IPS-18a (cell line): Measurements from ENCODE around the gene SECISBP2L.

Source experiments
- H3K27ac ChIP-seq: one replicate; pipeline ENCODE4 v1.5.1; 2013; ENCODE audit warnings: low read length
- H3K27me3 ChIP-seq: one replicate; pipeline ENCODE4 v1.6.1; 2013; ENCODE audit warnings: mild to moderate bottlenecking, low read length; ENCODE audit not compliant: control insufficient read depth, insufficient read depth
- H3K36me3 ChIP-seq: one replicate; pipeline ENCODE4 v1.6.1; 2013; ENCODE audit warnings: low read depth, low read length; ENCODE audit not compliant: control insufficient read depth
- H3K4me1 ChIP-seq: one replicate; pipeline ENCODE4 v1.6.1; 2013; ENCODE audit warnings: low read depth, low read length; ENCODE audit not compliant: control insufficient read depth
- H3K4me3 ChIP-seq: one replicate; pipeline ENCODE4 v1.5.1; 2013; ENCODE audit warnings: low read length
- H3K9ac ChIP-seq: one replicate; pipeline ENCODE4 v1.6.1; 2013; ENCODE audit warnings: mild to moderate bottlenecking, low read length, moderate library complexity
- H3K9me3 ChIP-seq: one replicate; pipeline ENCODE4 v1.6.1; 2013; ENCODE audit warnings: low read depth, low read length; ENCODE audit not compliant: control insufficient read depth

SECISBP2L gene

DNA sequence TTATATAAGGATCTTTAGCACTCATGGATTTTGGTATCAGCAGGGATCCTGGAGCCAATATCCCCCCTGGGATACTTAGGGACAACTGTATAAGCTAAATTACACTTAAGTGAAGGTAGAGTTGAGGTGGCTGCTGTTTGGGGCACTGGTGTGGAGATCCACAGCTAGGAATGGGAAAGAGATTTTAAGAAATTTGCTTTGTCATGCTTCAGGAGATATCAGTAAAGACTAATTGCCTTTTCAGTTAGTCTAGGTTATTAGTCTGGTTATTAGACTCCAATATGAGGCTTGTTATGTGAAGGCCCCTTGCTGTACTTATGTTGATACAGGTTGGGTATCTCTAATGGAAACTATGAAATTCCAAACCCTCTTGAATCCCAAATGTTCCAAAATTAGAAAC lies 1.2 kb upstream of the SECISBP2L start:
- H3K4me1 ChIP-seq = peaks cover 19% of the 10 kb centered on the region
- H3K9me3 ChIP-seq = no peaks in the 10 kb centered on the region
- H3K27ac ChIP-seq = no peak overlapping the region
- H3K36me3 ChIP-seq = no peaks in the 10 kb centered on the region
- no peak overlapping the region for H3K9ac ChIP-seq
- H3K4me3 ChIP-seq = no peak overlapping the region
- no peaks in the 10 kb centered on the region for H3K27me3 ChIP-seq

DNA sequence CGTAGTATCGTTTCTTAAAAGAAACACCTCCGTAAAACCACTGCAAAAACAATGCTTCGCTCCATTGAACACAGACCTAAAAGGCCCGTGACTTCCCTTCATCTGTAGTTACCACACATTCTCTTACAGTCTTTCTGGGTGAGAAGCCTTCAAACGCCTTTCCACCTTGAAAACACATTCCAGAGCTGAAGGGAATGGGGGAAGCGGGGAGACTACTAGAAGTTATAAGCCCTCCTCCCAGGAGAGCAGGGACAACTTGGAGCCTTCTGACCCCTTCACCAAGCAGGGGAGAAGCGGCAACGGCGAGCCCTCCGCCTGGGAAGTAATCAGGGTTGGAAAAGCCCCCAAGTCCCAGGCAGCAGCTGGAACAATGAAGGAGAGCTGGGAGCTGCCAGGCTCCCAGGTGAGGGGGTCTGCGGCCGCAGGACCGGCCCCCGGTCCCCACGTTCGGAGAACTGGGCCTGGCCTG lies 461 bp downstream of the SECISBP2L start:
- H3K27me3 ChIP-seq = no peaks in the 10 kb centered on the region
- H3K4me1 ChIP-seq = peaks cover 19% of the 10 kb centered on the region
- peak overlapping the region; percentile 80 for H3K9ac ChIP-seq
- H3K27ac ChIP-seq = peak overlapping the region; percentile 81
- peak overlapping the region; percentile 89 for H3K4me3 ChIP-seq
- H3K36me3 ChIP-seq = no peaks in the 10 kb centered on the region
- no peaks in the 10 kb centered on the region for H3K9me3 ChIP-seq

DNA sequence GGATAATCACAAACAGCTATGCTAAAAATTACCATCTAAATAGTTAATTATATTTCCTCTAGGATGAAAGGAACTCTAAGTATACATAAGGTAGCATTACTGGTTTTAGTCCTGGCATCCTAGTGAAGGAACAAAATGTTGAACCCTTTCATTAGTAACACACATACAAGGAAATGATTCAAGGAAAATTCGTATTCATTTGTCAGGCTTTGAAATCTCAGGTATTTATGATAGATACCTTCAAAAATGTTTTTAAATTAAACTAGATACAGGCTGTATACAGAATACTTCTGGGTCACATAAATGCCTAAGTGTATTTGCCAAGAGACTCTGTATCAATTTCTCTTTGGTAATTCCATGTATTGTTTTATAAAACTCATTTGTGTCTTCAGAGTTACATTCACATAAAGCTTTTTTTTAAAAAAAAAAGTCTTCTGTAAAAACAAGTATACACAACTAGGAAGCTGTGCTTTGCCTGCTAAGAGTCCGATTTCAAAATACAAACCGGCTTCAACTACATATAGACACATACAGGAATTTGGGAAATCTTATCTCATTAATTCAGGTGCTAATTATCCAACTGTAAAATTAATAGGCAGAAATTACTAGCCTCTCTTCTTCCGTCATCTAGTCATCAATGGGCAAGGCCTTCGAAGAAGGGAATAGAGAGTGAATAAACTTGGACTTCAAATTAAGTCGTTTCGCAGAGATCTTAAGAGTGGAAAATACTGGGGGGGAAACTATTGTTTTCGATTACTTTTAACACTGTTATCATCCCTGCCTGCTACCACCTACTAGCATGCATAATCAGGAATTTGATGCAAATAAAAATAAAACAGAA lies 1.3 kb downstream of the SECISBP2L start:
- Histone ChIP-seq H3K4me3 (peak overlapping the region; percentile 89), H3K9ac (peak overlapping the region; percentile 80), H3K36me3 (no peaks in the 10 kb centered on the region), H3K9me3 (no peaks in the 10 kb centered on the region), H3K4me1 (peaks cover 19% of the 10 kb centered on the region), H3K27me3 (no peaks in the 10 kb centered on the region), H3K27ac (peak overlapping the region; percentile 81)

DNA sequence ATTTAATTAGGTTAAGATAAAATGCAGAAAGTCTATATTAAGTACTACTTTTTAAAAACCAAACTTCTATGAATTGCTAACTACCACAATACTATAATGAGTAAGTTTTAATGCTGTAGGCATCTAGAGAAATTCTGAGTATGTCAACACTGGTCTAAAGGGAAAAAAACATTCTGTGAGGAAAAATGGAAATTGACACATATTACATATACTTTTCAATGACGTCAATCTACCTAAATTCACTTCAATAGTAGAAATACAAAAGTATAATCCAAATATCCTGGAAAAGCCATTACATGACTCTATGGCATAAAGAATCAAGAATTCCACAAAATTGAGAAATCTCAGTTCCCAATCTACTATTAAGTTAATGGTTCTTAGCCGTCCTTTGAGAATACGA lies 2.2 kb downstream of the SECISBP2L start:
- Histone ChIP-seq H3K9ac (no peak overlapping the region), H3K27me3 (no peaks in the 10 kb centered on the region)

DNA sequence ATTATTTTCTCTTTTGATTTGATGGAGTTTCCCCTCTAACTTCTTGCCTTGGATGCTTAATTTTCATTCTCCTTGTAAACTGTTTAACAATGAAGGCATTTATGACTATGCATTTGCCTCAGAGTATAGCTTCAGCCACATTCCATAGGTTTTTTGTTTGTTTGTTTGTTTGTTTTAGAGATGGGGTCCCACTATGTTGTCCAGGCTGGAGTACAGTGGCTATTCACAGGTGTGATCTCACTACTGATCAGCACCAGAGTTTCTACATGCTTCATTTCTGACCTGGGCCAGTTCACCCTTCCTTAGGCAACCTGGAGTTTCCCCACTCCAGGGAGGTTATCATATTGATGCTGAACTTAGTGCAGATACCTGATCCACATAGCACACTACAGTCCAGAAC lies 4.1 kb downstream of the SECISBP2L start:
- H3K36me3 ChIP-seq = no peaks in the 10 kb centered on the region
- no peaks in the 10 kb centered on the region for H3K9me3 ChIP-seq
- H3K27ac ChIP-seq = no peak overlapping the region
- peaks cover 19% of the 10 kb centered on the region for H3K4me1 ChIP-seq
- H3K4me3 ChIP-seq = no peak overlapping the region
- H3K9ac ChIP-seq = no peak overlapping the region
- no peaks in the 10 kb centered on the region for H3K27me3 ChIP-seq

More for the DNA sequence above, 2.2 kb downstream of the SECISBP2L start:
- no peaks in the 10 kb centered on the region for H3K9me3 ChIP-seq
- peaks cover 19% of the 10 kb centered on the region for H3K4me1 ChIP-seq
- no peak overlapping the region for H3K27ac ChIP-seq
- no peaks in the 10 kb centered on the region for H3K36me3 ChIP-seq
- H3K4me3 ChIP-seq = peak overlapping the region; percentile 89

DNA sequence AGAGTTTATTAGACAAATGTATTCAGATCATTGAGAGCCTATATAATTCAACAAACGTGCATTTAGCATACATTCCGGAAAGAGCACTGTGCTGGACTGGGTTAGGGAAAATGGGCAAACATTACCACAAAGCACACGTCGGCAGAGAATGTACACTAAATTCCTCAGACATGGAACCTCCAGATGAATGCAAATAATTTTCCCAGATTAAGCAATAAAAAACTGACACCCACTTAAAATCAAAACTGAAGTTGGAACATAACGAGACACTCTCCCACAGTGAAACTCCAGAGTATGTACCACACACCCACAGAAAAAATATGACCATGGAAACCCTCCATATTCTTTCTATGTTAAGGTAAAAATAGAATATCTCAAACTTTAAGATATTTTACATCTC lies 4.8 kb downstream of the SECISBP2L start:
- Histone ChIP-seq H3K27ac (no peak overlapping the region), H3K9me3 (no peaks in the 10 kb centered on the region), H3K27me3 (no peaks in the 10 kb centered on the region), H3K4me1 (peaks cover 14% of the 10 kb centered on the region), H3K9ac (no peak overlapping the region), H3K4me3 (no peak overlapping the region), H3K36me3 (no peaks in the 10 kb centered on the region)

DNA sequence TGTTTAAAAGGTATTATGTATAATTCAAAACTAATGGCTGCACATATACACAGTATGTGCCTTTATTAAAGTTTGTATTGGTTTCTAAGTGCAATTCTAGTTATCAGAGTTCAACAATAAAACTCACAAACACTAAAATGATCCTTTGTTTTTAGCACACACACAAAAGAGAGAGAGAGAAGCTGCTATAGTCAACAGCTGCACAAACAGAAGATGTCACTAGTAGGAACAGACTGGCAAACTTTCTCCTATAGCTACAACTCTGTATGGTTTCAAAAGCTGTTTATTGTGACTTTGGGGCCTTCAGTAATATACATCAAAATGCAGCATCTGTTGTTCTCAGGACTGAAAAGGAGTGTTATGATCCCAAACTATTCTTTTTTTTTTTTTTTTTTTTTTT lies 6.1 kb downstream of the SECISBP2L start:
- Histone ChIP-seq H3K27me3 (no peaks in the 10 kb centered on the region), H3K4me1 (peaks cover 13% of the 10 kb centered on the region), H3K27ac (no peak overlapping the region)

DNA sequence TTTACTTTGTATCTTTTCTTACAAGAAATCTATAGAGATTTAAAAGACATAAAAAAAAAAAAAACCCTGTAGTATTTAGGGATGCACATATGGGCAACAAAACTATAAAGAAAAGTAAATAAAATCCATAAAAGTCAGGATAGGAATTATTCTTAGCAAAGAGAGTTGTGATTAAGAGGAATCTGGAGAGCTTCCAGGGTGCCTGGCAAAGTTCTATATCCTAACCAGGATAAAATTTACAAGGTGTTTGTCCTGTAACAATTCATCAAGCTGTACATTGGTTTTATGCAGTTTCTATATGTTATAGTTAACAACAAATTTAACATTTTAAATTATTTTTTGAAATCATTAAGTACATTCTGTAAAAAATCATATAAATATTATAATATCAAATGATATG lies 7.9 kb downstream of the SECISBP2L start:
- Histone ChIP-seq H3K9me3 (no peaks in the 10 kb centered on the region), H3K27me3 (no peaks in the 10 kb centered on the region), H3K4me1 (no peaks in the 10 kb centered on the region), H3K36me3 (peaks cover 7% of the 10 kb centered on the region), H3K27ac (no peak overlapping the region), H3K4me3 (no peak overlapping the region), H3K9ac (no peak overlapping the region)

More for the DNA sequence above, 6.1 kb downstream of the SECISBP2L start:
- H3K4me3 ChIP-seq = no peak overlapping the region
- no peaks in the 10 kb centered on the region for H3K9me3 ChIP-seq
- peaks cover 4% of the 10 kb centered on the region for H3K36me3 ChIP-seq
- H3K9ac ChIP-seq = no peak overlapping the region

DNA sequence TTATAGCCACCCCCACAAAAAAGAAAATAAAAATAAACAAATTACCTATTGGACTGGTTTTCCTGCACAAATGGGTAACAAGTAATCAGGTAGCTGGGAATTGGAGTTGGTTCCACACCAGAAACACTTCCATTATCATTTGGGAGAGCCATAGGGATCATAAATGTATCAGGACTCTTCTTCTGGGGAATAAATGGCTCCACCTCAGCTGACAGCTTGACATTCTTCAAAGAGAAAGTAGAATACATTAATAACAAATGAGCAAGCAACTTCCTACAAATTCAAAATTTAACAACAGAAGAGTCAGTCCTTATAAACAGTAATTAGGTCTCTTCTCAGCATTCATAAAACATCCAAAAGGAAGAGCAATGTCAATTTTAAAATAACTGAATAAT lies 8.7 kb downstream of the SECISBP2L start:
- H3K36me3 ChIP-seq = peaks cover 7% of the 10 kb centered on the region
- H3K4me1 ChIP-seq = no peaks in the 10 kb centered on the region
- H3K9me3 ChIP-seq = no peaks in the 10 kb centered on the region
- no peaks in the 10 kb centered on the region for H3K27me3 ChIP-seq
- H3K9ac ChIP-seq = no peak overlapping the region
- H3K27ac ChIP-seq = no peak overlapping the region
- H3K4me3 ChIP-seq = no peak overlapping the region

DNA sequence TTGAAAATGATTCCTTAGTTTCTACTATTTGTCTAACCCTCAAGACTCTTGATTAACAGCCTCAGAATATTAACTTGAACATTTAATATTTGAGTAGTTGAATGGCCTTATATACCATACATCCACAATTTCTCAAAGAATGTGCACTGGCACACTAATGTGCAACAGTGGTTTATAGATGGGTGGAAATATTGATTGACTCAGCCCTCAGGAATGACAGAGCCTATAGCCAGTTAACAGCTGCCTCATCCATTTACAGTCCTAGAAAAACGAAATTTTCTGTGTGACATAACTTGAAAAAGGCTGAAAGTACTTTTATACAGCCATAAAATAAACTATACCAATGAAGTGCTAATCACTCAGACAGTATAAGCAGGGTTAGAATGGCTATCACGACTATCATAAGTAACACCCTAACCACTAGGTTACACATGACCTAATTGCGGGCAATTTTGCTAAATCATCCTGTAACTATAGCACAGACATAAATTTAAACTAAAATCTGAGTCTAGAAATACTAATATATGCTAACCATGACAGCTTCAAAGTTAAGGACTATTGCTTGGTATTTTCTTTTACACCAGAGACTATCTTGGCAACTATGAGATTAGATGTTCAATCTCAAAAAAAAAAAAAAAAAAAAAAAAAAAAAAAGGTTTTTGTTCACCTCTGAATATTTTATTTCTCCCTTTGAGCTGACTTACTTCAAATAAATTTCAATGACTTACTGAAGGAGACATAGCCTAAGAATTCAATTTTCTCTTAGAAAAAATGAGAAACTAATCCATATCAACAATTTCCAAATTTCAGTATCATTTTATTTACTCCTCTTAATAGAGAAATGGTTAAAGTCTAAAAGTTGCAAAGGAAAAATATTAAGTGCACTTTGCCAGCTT lies 9.3 kb downstream of the SECISBP2L start:
- Histone ChIP-seq H3K9ac (no peak overlapping the region), H3K4me3 (no peak overlapping the region)

DNA sequence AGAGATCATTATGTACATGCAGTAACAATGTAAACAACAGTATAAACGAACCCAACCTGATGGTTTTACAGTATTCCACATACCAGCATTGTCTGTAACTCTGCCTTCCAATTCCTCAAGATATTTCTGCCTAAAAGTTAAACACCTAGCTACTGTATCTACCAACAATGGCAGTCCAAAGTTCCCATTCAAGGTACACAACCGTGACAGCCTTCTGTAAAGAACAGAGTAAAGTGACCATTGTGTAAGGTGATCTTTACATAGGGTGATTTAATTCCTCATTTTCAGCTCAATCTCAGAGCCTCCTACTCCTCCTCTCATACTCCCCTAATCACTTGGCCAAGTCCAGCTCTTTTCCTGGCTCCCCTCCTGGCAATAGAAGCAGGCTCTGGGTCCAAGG lies 10.4 kb downstream of the SECISBP2L start:
- Histone ChIP-seq H3K9ac (no peak overlapping the region), H3K27ac (no peak overlapping the region), H3K4me1 (no peaks in the 10 kb centered on the region), H3K36me3 (peaks cover 7% of the 10 kb centered on the region), H3K4me3 (no peak overlapping the region), H3K27me3 (no peaks in the 10 kb centered on the region), H3K9me3 (no peaks in the 10 kb centered on the region)

More for the DNA sequence above, 9.3 kb downstream of the SECISBP2L start:
- Histone ChIP-seq H3K4me1 (no peaks in the 10 kb centered on the region), H3K36me3 (peaks cover 7% of the 10 kb centered on the region), H3K27me3 (no peaks in the 10 kb centered on the region), H3K9me3 (no peaks in the 10 kb centered on the region), H3K27ac (no peak overlapping the region)
